ACHN (cell line): ENCODE results near the gene MYLK2.
A peak's percentile ranks its signal among the peaks of the same experiment; 100 is the strongest.

Experiments
- DNase-seq: peaks from one replicate; pipeline ENCODE4 v3.0.0-alpha.2; 2015
- in situ Hi-C: cut with HindIII; loops from 2 replicates; pipeline ENCODE4 v1.10.0; 2017; ENCODE audit warnings: low sequenced_read_pairs, low pct_ligation_motif_present, low pct_unique_long_range_greater_than_20kb

MYLK2 gene

DNA sequence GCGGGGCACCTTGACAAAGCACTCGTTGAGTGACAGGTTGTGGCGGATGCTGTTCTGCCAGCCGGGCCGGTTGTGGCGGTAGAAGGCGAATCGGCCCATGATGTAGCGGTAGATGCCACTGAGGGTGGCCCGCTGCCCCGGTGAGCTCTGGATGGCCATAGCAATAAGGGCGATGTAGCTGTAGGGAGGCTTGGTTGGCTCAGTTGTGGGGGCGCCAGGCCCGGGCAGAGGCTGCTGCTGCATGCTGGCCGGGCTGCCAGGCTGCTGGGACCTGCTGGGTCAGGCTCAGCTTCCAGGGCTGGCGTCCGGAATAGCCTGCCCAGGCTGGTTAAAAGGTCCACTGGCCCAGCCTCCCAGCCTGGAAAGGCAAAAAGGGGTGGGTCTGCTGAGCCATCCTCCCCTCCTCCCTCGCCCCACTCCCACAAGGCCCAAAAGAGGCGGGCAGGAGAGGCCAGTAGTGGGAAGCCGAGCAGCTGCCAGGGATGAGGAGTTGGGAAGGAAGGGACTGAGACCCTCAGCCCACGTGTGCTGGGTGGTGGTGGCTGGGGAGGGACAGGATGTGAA is 26.2 kb downstream of the MYLK2 start, which contains the start of gene FOXS1:
TSS of gene FOXS1 (minus strand) at position 305 of the 564 bp plus-strand sequence. CDS start at position 243, 62 bp downstream.
- peak; percentile 32 for DNase-seq
- in situ Hi-C loops: no loop called here

DNA sequence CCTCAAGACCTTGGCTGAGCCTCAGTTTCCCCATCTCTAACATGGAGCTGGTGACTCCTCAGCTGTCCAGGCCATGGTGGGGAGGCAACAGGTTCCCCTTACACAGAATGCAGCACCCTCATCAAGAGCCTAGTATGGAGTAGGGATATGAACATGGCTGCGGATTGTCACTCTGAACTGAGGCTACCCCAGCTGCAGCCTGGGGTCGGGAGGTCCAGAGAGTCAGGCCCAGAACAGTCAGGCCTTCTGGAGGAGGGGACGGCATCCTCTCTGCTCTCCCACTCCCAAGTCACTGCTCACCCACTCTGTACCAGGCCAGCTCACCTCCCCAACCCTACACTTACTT is 27.6 kb downstream of the MYLK2 start:
- DNase-seq: no peak
- in situ Hi-C loops: no loop called here

DNA sequence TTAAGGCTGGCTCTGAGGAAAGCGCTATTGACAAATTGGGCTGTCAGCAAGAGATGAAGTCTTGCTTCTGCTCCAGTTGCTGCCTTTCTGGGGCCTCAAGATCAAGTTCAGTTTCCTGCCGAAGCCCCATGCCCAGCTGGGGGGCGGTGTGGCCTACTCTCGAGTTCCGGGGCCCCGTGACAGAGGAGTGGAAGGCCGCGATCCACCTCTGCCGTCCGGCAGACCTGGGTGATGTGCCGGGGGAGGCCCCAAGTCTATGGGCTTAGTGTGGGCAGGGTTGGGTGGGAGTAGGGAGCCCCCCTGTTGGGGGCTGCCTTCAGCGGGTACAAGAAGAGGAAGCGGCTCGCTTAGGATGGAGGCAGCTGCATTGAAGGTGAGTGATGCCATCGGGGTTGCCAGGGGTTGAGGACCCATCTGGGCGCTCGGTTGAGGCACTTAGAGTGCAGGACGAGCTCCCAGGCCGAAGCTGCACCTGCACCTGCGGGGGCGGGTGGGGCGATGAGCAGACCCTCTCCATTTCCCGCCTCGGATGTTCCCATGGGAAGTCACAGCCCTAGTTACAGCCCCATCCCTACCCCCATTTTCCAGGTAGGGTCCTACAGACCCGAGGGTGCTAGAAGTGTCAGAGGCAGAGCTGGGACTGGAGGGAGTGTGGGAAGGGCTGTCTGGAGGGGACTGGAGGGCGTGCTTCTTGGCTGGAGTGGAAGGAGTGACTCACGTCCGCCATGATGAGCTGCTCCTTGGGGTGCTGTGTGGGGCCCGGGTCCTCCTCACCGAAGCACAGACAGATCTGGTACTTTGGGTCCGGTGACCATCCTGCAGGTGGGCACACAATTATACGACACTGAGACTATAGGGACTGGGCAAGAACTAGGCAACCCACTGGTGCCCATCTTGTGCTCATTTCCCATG is 29.2 kb downstream of the MYLK2 start:
- no peak for DNase-seq
- in situ Hi-C loops: no loop called here

DNA sequence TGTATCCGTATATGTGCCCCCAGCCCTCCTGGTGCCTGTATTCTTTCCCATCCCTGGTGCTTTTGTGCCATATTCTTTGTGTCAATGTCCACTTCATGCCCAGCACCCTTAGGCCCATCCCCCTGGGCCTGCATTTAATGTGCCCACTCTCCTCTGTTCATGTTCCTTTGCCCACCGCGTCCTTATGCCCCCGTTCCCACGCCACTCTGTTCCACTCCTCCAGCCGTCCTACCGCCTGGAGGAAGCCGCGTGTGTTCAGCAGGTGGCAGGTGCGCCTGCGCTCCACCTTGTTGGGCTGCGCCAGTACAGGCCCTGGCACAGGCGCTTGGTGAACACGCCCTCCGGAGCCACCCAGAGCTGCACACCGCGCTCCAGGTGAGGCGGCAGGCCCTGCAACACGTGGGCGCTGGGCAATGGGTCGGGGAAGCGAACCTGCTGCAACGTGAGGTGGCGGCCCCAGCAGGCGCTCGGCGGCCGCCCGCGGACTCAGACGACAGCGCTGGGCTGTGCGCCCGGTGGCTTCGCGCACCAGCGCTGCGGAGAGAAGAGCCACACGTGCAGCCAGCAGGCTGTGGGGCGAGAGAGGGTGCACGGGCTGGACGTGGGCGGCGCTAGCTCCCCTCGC is 30.3 kb downstream of the MYLK2 start:
- DNase-seq: no peak
- in situ Hi-C loops: no loop called here

DNA sequence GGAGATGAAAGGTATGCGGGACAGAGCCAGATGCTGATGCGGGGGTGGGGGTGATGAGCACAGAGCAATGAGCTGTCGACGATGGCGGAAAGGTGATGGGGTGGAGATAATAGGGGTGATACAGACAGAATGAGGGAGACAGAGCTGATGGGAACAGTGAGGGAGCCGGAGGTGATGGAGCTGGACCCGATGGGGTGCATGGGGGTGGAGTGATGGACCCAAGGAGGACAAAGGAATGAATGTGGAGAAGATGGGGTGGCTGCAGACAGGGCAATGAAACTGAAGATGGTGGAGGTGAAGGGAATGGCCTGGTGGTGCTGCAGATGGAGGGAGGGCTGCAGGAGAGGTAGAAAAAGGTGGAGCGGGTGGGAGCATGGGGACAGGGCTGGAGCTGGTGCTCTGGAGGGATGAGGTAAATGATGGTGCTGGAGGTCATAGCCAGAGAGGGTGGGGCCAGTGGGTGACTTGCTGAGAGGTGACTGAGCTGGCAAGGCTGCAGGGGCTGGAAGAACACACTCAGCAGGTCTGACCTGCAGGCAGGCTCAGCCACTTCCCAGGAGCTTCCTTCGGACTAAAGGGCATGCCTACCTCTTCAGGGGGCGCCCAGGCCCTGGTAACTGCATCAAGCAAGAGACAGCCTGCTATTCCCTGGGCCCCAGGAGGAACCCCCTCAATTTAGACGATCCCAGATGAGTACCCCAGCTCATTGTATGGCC is 32.2 kb downstream of the MYLK2 start:
- in situ Hi-C loops: no loop called here
- DNase-seq: no peak

DNA sequence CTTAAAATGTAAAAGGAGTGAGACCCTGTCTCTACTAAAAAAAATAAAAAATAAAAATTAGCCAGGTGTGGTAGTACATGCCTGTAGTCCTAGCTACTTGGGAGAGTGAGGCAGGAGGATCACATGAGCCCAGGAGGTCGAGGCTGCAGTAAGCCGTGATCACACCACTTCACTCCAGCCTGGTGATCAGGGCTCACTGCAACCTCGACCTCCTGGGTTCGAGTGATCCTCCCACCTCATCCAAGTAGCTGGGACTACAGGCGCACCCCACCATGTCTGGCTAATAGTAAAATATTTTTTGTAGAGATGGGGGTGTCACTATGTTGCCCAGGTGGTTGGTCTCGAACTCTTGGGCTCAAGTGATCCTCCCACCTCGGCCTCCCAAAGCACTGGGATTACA is 34.3 kb downstream of the MYLK2 start:
- in situ Hi-C loops: no loop called here
- no peak for DNase-seq

DNA sequence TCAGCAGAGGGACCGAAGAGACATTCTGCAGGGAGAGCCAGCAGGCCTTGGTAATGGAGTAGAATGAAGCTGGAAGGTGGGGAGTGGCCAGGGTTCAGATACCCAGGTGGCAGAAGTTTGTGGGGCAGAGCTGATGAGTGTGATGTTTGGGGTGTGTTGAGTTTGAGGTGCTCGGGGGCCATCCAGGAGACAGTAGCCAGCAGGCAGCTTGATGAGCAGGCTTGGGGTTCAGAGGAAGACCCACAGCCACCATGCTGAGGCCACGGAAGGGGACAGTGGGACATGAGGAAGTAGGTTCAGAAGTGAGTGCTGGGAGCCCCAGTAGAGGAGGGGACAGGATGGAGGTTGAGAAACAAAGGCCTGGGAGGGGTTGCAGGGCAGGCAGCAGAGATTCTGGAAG is 37.4 kb downstream of the MYLK2 start:
- in situ Hi-C loops: no loop called here
- DNase-seq: no peak

DNA sequence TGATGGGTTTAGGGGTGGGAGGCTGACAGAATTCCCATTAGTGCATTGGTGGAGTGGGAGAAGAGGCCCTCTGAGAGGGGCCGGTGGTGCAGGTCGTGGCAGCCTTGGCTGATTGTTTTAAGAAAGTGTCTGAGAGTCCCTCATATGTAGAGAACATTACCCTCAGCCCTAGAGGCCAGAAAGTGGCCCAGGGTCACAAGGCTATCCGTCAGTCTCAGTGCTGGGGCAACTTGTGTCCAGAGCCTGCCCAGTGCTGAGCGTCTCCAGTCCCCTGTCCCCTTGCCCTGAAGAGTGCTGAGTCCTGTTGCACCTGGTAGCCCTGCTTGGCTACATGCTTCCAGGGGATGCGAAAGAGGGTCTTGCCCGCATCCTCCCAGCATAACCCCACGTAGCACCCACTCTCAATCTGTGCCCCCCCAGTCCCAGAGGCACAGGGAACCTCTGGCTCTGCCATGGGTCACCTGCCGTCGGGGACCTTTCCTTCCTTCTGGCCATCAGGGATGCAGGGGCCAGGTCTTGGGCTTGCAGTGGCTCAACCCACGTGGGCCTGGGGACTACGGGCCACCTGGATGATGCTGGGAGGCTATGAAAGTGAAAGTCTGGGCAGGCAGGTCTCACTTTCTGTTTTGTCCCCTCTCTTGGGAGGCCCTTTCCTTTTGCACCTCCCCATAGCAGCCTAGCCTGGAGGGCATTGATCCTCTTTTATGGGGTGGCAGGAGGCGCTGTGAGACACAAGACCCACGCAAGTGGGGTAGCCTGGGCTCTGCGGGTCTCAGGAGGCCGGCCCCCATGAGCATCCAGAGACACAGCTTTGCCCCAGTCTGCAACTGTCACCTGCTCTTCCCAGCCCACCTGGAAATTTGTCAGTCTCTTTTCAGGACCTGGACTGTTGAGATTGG is 39.0 kb downstream of the MYLK2 start:
- in situ Hi-C loops: no loop called here

DNA sequence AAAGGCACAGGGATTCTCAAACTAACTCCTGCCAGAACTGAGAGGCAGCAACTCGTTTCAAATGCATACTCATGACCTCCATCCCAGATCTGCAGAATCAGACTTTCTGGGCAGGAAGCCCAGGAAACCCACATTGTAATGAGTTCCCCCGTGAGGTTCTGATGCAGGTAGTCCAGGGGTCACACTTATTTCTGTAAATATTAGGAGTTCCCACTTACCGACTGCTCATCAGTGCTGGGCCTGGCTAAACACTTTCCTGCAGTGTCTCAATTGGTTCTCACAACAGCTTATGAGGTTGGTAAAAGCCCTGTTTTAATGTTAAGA is 39.6 kb downstream of the MYLK2 start:
- DNase-seq: no peak
- in situ Hi-C loops: no loop called here

More for the DNA sequence above, 39.0 kb downstream of the MYLK2 start:
- no peak for DNase-seq

DNA sequence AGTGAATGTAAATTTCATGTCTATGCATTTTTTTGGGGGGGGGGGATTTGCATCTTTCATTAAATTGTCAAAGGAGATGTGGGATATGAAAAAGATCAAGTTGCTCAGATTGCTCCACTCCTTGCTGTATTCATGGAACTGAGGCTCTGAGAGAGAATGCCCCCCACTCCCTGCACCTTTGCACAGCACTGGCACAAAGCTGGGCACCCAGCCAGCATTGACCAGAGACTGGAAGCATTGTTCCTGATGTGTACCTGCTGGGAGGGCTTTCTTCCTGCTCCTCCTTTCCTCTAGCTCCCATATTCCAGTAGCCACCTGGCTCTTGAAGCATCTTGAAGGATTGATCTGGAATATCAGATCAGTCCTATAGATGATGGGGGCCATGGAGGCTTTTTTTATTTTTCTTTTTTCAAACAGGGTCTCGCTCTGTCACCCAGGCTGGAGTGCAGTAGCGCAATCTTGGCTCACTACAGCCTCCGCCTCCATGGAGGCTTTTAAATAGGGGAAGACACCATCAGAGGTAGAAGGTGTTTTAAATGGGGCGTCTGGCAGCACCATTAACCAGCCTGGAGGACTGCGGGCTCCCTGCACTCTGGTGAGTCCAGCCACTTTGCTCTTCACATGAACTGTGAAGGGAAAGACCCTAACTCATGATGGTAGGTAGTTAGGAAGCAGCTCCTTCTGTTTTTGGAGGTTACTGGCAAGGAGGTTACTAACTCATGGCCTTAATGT is 40.3 kb downstream of the MYLK2 start:
- DNase-seq: no peak
- in situ Hi-C loops: no loop called here

DNA sequence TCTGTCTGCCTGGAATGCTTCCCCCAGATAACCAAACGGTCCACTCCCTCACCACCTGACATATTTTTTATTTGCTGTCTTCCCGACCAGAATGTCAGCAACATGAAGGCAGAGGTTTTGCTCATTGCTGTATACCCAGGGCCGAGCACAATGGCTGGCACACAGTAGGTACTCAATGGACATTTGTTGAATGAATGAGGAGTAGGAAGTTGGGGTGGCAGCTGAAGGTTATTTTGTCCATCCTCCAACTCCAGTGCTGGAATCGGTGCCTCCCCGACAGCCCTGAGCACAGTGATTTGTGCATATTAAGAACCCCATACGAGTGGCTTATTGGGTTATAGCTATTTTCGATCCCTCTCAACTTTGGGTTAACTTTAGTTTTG is 40.8 kb downstream of the MYLK2 start:
- in situ Hi-C loops: no loop called here
- DNase-seq: no peak

DNA sequence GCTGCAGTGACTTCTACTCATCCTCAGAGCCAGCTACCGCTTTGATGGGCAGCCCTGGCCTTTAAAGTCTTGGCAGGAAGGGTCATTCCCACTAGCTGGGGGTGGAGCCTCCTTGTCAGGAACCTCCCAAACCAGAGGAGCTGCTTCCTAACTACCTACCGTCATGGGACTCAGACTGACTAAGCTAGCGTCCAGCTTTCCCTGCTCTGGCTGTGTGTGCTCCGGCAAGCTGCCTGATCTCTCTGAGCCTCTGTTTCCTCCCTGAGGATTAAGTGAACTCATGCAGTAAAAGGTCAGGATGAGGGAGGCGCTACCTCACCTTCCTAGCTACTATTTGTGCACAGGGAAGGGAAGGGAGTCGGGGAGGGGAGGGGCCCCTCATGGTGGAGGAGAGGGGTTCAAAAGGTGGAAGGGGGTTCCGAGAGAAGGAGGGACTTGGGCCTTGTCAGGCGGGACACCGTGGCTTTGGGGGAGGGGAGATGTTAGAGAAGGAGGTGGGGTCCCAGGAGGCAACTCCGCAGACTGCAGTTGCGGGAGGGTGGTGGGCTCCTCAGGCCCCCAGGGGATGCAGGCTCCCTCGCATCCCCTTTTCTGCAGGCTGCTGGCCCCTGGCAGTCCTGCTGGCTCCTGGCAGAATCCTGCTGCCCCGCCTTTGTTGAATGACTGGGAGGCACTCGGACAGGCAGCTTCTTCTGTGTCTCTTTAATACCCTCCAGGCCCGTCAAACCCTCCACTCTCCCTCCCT is 41.4 kb downstream of the MYLK2 start:
- in situ Hi-C loops: no loop called here
- peak; percentile 68 for DNase-seq

DNA sequence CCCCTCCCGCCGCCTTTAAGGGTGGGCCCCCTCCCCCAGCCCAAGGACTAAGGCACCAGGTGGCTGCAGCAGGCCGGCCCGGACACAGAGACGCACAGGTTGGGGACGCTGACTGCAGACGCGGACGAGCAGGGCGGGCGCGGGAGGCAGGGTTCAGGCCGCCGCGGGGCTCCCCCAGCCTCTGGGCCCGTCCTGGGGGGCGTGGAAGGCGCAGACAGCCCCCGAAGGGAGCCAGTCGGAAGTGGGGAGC is 41.9 kb downstream of the MYLK2 start:
- in situ Hi-C loops: no loop called here
- no peak for DNase-seq

DNA sequence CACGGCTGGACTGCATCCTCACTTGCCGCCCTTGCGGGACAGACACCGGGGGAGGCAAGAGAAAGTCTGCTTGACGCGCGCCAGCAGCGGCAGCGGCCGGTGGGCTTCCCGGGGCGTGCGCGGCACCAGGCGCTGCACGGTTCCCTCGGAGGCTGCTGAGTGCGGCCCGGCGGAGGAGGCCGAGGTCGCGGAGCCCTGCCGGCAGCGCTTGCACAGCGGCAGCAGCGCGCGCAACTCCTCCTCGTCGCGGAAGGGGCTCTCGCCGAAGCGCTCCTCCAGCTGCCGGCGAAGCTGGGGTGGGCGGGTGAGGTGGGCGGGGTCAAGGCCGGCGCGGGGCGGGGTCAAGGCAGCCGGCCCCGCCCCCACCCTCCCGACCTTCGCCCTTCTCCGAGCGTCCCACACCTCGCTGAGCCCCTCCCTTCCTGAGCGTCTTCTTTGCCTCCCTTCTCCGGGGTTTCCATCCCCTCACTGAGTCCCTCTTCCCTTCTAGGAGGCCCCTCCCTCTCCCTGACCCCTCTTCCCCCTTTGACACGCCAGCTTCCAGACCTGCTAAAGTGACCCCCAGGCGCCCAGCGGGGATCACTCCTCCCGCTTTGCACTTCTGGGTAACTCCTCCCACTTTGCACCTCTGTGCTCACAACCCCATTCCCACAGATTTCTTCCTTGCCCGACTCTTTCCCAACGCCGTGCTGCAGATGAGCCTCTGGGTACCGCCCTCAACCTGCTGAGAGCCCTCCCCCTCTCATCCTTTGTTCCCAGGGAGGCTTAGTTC is 42.4 kb downstream of the MYLK2 start:
- DNase-seq: peak; percentile 73
- in situ Hi-C loops: no loop called here

DNA sequence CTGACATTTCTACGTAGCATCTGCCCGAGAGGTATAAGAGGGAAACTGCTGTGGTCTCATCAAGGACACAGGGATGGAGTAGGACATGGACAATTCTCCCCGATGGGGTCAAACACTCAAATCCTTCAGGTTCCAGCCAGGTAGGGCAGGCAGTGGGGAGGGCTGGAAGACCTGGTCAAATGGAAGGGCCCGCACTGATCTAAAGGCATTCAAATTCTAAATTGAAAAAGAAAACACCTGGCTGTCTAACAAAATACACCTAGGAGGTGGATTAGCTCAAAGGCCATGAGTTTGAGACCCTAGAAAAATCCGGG is 43.0 kb downstream of the MYLK2 start:
- no peak for DNase-seq
- in situ Hi-C loops: no loop called here

DNA sequence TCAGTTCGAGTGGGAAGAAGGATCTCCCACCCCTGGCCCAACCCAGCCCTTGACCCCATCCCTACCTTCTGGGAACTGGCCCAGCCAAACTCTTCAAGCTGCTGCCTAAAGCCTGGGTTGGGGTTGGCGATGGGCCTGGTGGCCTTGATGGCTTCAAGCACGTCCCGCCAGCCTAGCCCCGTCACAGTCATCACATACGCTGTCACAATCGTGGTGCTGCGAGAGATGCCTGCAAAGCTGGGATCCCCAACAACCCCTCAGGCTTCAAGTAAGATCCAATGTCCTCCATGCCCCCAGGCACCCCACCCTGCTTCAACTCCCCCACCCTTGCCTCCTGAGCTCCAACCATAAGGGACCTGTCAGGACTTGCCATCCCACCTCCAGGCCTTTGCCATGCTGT is 43.4 kb downstream of the MYLK2 start:
- in situ Hi-C loops: no loop called here
- no peak for DNase-seq
